ENCODE results near the gene TBC1D22A. TPM values are rescaled to one million over a fixed set of nuclear protein-coding genes. Genes with fewer than 3 reads are reported as not detected.

TBC1D22A gene
- total RNA-seq, 1 experiment from 2014 or later = 32.6 TPM

- ChIA-PET POLR2A (no interaction called here), CTCF (no interaction called here)
- intact Hi-C loops (cut with micrococcal nuclease; ENCODE audit: unreplicated experiment) = no loop called here
- peaks cover 27% of the 10 kb centered on the region for H3K4me1 Mint-ChIP-seq (ENCODE audit: low read depth, unreplicated experiment)
- H3K4me3 ChIP-seq (ENCODE audit: low read depth, low read length) = no peak overlapping the region
- H3K27ac Mint-ChIP-seq (ENCODE audit: unreplicated experiment) = peak overlapping the region; percentile 94
- peaks cover 47% of the 10 kb centered on the region for H3K4me1 ChIP-seq
- BruUV-seq (replicated peaks) = no TSS peak
- H3K9me3 ChIP-seq = no peaks in the 10 kb centered on the region
- no peak overlapping the region for H3K4me3 Mint-ChIP-seq (ENCODE audit: unreplicated experiment)
- peaks cover 3% of the 10 kb centered on the region for H3K9me3 Mint-ChIP-seq (ENCODE audit: unreplicated experiment)
- no peaks in the 10 kb centered on the region for H3K27me3 Mint-ChIP-seq (ENCODE audit: insufficient read depth, unreplicated experiment)
- H3K36me3 Mint-ChIP-seq (ENCODE audit: insufficient read depth, unreplicated experiment) = peaks cover 41% of the 10 kb centered on the region
- H3K27me3 ChIP-seq (replicated peaks; ENCODE audit: control insufficient read depth, insufficient read depth, low read length) = no peaks in the 10 kb centered on the region
- no peak for DNase-seq
- H3K36me3 ChIP-seq (ENCODE audit: control insufficient read depth, insufficient read depth, low read length) = peaks cover 2% of the 10 kb centered on the region; the same call in 1 of the 2 replicates
- no peak for TF ChIP-seq CTCF (IDR thresholded peaks at IDR 0.05; ENCODE audit: insufficient read depth in 1 of 2, low read depth in 1 of 2, low read length in 1 of 2, severe bottlenecking in 1 of 2, unreplicated experiment in 1 of 2)
Observed at GRCh38 chr22:47100646-47101200, 338.3 kb downstream of the TBC1D22A start.

- H3K9me3 ChIP-seq = no peaks in the 10 kb centered on the region
- DNase-seq = no peak
- no TSS peak for BruUV-seq (replicated peaks)
- ChIA-PET CTCF (no interaction called here), POLR2A (no interaction called here)
- H3K4me3 ChIP-seq (ENCODE audit: low read depth, low read length) = no peak overlapping the region
- no peak for TF ChIP-seq CTCF (IDR thresholded peaks at IDR 0.05; ENCODE audit: insufficient read depth in 1 of 2, low read depth in 1 of 2, low read length in 1 of 2, severe bottlenecking in 1 of 2, unreplicated experiment in 1 of 2)
- H3K27me3 ChIP-seq (replicated peaks; ENCODE audit: control insufficient read depth, insufficient read depth, low read length) = no peaks in the 10 kb centered on the region
- peaks cover 47% of the 10 kb centered on the region for H3K4me1 ChIP-seq
- H3K4me1 Mint-ChIP-seq (ENCODE audit: low read depth, unreplicated experiment) = peaks cover 30% of the 10 kb centered on the region
- peak overlapping the region; percentile 94 for H3K27ac Mint-ChIP-seq (ENCODE audit: unreplicated experiment)
- no peaks in the 10 kb centered on the region for H3K27me3 Mint-ChIP-seq (ENCODE audit: insufficient read depth, unreplicated experiment)
- H3K9me3 Mint-ChIP-seq (ENCODE audit: unreplicated experiment) = peaks cover 10% of the 10 kb centered on the region
- peaks cover 2% of the 10 kb centered on the region; the same call in 1 of the 2 replicates for H3K36me3 ChIP-seq (ENCODE audit: control insufficient read depth, insufficient read depth, low read length)
- H3K36me3 Mint-ChIP-seq (ENCODE audit: insufficient read depth, unreplicated experiment) = peaks cover 39% of the 10 kb centered on the region
- H3K4me3 Mint-ChIP-seq (ENCODE audit: unreplicated experiment) = no peak overlapping the region
- intact Hi-C loops (cut with micrococcal nuclease; ENCODE audit: unreplicated experiment) = no loop called here
Observed at GRCh38 chr22:47101321-47101885, 339.0 kb downstream of the TBC1D22A start.

- H3K36me3 Mint-ChIP-seq (ENCODE audit: insufficient read depth, unreplicated experiment) = peaks cover 33% of the 10 kb centered on the region
- peak in 1 of 2 experiments; percentile 30 for DNase-seq
- H3K4me3 ChIP-seq (ENCODE audit: low read depth, low read length) = no peak overlapping the region; the same call in 1 of the 2 replicates
- BruUV-seq (replicated peaks) = TSS peak; percentile 82
- POLR2A ChIA-PET = interaction anchor here (0.5 kb wide), 1 partner anchor 340 kb away, joined by 4 read pairs; no protein-coding TSS in a partner anchor
- H3K9me3 ChIP-seq = no peaks in the 10 kb centered on the region
- TF ChIP-seq CTCF (IDR thresholded peaks at IDR 0.05; ENCODE audit: insufficient read depth in 1 of 2, low read depth in 1 of 2, low read length in 1 of 2, severe bottlenecking in 1 of 2, unreplicated experiment in 1 of 2) = no peak
- CTCF ChIA-PET = no interaction called here
- H3K27ac Mint-ChIP-seq (ENCODE audit: unreplicated experiment) = peak overlapping the region; percentile 94
- no peaks in the 10 kb centered on the region for H3K27me3 Mint-ChIP-seq (ENCODE audit: insufficient read depth, unreplicated experiment)
- H3K4me3 Mint-ChIP-seq (ENCODE audit: unreplicated experiment) = peak overlapping the region; percentile 66
- H3K27me3 ChIP-seq (replicated peaks; ENCODE audit: control insufficient read depth, insufficient read depth, low read length) = no peaks in the 10 kb centered on the region
- peaks cover 50% of the 10 kb centered on the region for H3K4me1 ChIP-seq
- peaks cover 2% of the 10 kb centered on the region; the same call in 1 of the 2 replicates for H3K36me3 ChIP-seq (ENCODE audit: control insufficient read depth, insufficient read depth, low read length)
- H3K4me1 Mint-ChIP-seq (ENCODE audit: low read depth, unreplicated experiment) = peaks cover 36% of the 10 kb centered on the region
- intact Hi-C loops (cut with micrococcal nuclease; ENCODE audit: unreplicated experiment) = loop anchor here (1.0 kb wide), 2 partner anchors 9 to 167 kb away; no protein-coding TSS in a partner anchor
- H3K9me3 Mint-ChIP-seq (ENCODE audit: unreplicated experiment) = peaks cover 15% of the 10 kb centered on the region
Observed at GRCh38 chr22:47102081-47102480, 339.6 kb downstream of the TBC1D22A start.
